ENCODE data around the gene PPCS. TPM values are rescaled to one million over a fixed set of nuclear protein-coding genes. Genes with fewer than 3 reads are reported as not detected.

Gene PPCS
- total and polyA plus RNA-seq, 2 donors (not counting 3 experiments of a cell fraction or from before 2014, with no cell fraction given): 31.7 to 32.6 TPM

DNA sequence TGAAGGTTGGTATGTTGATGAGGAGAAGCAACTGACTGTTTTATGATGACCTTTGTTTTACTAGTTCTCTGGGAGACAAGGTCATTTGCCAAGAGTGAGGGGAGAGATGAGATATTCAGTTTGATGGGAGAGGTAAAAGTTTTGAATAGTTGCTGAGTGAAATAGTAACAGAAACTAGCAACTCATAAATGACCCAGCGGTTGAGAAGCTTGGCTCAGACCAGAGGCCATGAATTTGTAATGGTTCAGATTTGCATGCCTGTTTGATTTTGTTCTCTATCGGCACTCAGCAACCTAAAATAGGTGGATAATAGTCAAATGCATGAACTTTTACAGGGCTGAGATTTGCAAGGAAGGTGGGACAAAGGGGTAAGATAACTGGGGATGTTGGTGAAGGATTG is 13.4 kb downstream of the PPCS start:
- ChIA-PET POLR2A (no interaction called here), CTCF (interaction anchor here (0.7 kb wide), 1 partner anchor 12 kb away, joined by 4 read pairs; no protein-coding TSS in a partner anchor)
- Histone ChIP-seq H3K9me1 (replicated peaks; ENCODE audit: control insufficient read depth, extremely low read depth, insufficient read depth, low read length) (no peaks in the 10 kb centered on the region), H3K79me2 (ENCODE audit: control insufficient read depth, insufficient read depth, low read length) (no peaks in the 10 kb centered on the region), H2AFZ (ENCODE audit: low read depth, low read length) (no peak overlapping the region), H3K4me2 (ENCODE audit: insufficient read depth, low read length) (no peak overlapping the region), H4K20me1 (replicated peaks; ENCODE audit: control insufficient read depth, extremely low read depth, insufficient read depth, low read length) (no peaks in the 10 kb centered on the region), H3K9me3 (replicated peaks; ENCODE audit: control insufficient read depth, insufficient read depth, low read length) (no peaks in the 10 kb centered on the region), H3K4me1 (ENCODE audit: control insufficient read depth, extremely low read depth, insufficient read depth, low read length) (no peaks in the 10 kb centered on the region), H3K27me3 (ENCODE audit: control insufficient read depth in 2 of 2, insufficient read depth in 2 of 2, low read length in 2 of 2) (peaks cover 17% of the 10 kb centered on the region in 2 experiments), H3K27ac (ENCODE audit: insufficient read depth, low read depth, low read length) (no peak overlapping the region), H3K36me3 (ENCODE audit: control insufficient read depth in 2 of 2, extremely low read depth in 1 of 2, insufficient read depth in 2 of 2, low read length in 2 of 2) (no peaks in the 10 kb centered on the region), H3K9ac (replicated peaks; ENCODE audit: extremely low read depth, insufficient read depth, low read length) (no peak overlapping the region), H3K4me3 (replicated peaks in 1 of 3; ENCODE audit: insufficient read depth in 1 of 3, low read depth in 1 of 3, low read length in 3 of 3) (no peak overlapping the region)
- dilution Hi-C loops (cut with MboI; ENCODE audit: extremely low pct_ligation_motif_present, low sequenced_read_pairs): no loop called here
- intact Hi-C loops (cut with micrococcal nuclease): no loop called here
- no TSS peak for BruUV-seq (replicated peaks)
- TF ChIP-seq, protein P1, sequence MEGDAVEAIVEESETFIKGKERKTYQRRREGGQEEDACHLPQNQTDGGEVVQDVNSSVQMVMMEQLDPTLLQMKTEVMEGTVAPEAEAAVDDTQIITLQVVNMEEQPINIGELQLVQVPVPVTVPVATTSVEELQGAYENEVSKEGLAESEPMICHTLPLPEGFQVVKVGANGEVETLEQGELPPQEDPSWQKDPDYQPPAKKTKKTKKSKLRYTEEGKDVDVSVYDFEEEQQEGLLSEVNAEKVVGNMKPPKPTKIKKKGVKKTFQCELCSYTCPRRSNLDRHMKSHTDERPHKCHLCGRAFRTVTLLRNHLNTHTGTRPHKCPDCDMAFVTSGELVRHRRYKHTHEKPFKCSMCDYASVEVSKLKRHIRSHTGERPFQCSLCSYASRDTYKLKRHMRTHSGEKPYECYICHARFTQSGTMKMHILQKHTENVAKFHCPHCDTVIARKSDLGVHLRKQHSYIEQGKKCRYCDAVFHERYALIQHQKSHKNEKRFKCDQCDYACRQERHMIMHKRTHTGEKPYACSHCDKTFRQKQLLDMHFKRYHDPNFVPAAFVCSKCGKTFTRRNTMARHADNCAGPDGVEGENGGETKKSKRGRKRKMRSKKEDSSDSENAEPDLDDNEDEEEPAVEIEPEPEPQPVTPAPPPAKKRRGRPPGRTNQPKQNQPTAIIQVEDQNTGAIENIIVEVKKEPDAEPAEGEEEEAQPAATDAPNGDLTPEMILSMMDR (IDR thresholded peaks at IDR 0.05; ENCODE audit: extremely low read depth in 1 of 2, insufficient read depth in 1 of 2, low read depth in 1 of 2, low read length in 2 of 2): no peak
- TF ChIP-seq POLR2AphosphoS5 (IDR thresholded peaks at IDR 0.05; ENCODE audit: insufficient read depth, low read depth, low read length) (no peak), FOS (IDR thresholded peaks at IDR 0.05; ENCODE audit: borderline replicate concordance, insufficient read depth, low read length) (no peak)
- no peak for DNase-seq (ENCODE audit: low read depth, low spot score)
- FAIRE-seq: no peak

DNA sequence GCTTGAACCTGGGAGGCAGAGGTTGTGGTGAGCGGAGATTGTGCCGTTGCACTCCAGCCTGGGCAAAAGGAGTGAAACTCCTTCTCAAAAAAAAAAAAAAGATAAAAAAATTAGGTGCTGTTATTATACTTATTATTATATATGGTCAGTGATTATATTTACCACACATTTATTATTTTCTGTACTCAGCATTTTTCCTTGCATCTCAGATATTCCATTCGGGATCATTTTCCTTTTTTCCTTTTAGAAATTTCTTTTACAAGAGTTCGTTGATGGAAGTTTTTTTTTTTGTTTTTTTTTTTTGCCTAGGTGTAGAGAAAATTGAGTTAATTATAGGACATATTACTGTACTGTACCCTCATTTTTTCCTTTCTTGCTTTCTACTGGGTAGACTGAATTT is 20.3 kb downstream of the PPCS start:
- ChIA-PET CTCF (no interaction called here), POLR2A (no interaction called here)
- DNase-seq (ENCODE audit: low read depth, low spot score) (no peak), FAIRE-seq (no peak)
- no peak overlapping the region for H3K4me3 ChIP-seq (replicated peaks in 1 of 3; ENCODE audit: insufficient read depth in 1 of 3, low read depth in 1 of 3, low read length in 3 of 3)
- no peaks in the 10 kb centered on the region for H3K9me3 ChIP-seq (replicated peaks; ENCODE audit: control insufficient read depth, insufficient read depth, low read length)
- no peak overlapping the region for H3K4me2 ChIP-seq (ENCODE audit: insufficient read depth, low read length)
- no peaks in the 10 kb centered on the region for H3K79me2 ChIP-seq (ENCODE audit: control insufficient read depth, insufficient read depth, low read length)
- no TSS peak for BruUV-seq (replicated peaks)
- dilution Hi-C loops (cut with MboI; ENCODE audit: extremely low pct_ligation_motif_present, low sequenced_read_pairs): no loop called here
- H3K27me3 ChIP-seq (ENCODE audit: control insufficient read depth in 2 of 2, insufficient read depth in 2 of 2, low read length in 2 of 2): peaks cover 0 to 4% of the 10 kb centered on the region in 2 experiments
- H2AFZ ChIP-seq (ENCODE audit: low read depth, low read length): no peak overlapping the region
- H3K9me1 ChIP-seq (replicated peaks; ENCODE audit: control insufficient read depth, extremely low read depth, insufficient read depth, low read length): no peaks in the 10 kb centered on the region
- H3K4me1 ChIP-seq (ENCODE audit: control insufficient read depth, extremely low read depth, insufficient read depth, low read length): no peaks in the 10 kb centered on the region
- TF ChIP-seq POLR2A (IDR thresholded peaks at IDR 0.05; ENCODE audit: low read depth, low read length) (no peak), MYC (IDR thresholded peaks at IDR 0.05; ENCODE audit: low read depth, low read length) (no peak), EZH2 (IDR thresholded peaks at IDR 0.05; ENCODE audit: borderline replicate concordance, low read depth, low read length, severe bottlenecking) (no peak), FOS (IDR thresholded peaks at IDR 0.05; ENCODE audit: borderline replicate concordance, insufficient read depth, low read length) (no peak), POLR2AphosphoS5 (IDR thresholded peaks at IDR 0.05; ENCODE audit: insufficient read depth, low read depth, low read length) (no peak)
- TF ChIP-seq, protein P2, sequence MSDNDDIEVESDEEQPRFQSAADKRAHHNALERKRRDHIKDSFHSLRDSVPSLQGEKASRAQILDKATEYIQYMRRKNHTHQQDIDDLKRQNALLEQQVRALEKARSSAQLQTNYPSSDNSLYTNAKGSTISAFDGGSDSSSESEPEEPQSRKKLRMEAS (IDR thresholded peaks at IDR 0.05; ENCODE audit: insufficient read depth, insufficient read length): no peak
- TF ChIP-seq, protein P1 (IDR thresholded peaks at IDR 0.05; ENCODE audit: extremely low read depth in 1 of 2, insufficient read depth in 1 of 2, low read depth in 1 of 2, low read length in 2 of 2): no peak
- no peaks in the 10 kb centered on the region for H4K20me1 ChIP-seq (replicated peaks; ENCODE audit: control insufficient read depth, extremely low read depth, insufficient read depth, low read length)
- intact Hi-C loops (cut with micrococcal nuclease): no loop called here
- H3K9ac ChIP-seq (replicated peaks; ENCODE audit: extremely low read depth, insufficient read depth, low read length): no peak overlapping the region
- no peak overlapping the region for H3K27ac ChIP-seq (ENCODE audit: insufficient read depth, low read depth, low read length)
- H3K36me3 ChIP-seq (ENCODE audit: control insufficient read depth in 2 of 2, extremely low read depth in 1 of 2, insufficient read depth in 2 of 2, low read length in 2 of 2): no peaks in the 10 kb centered on the region

All from endothelial cell of umbilical vein (primary cell).